NCI-H748 treated with DMSO at 0.1 percent for 48 hours (cell line): ENCODE measurements around the gene KDM4B.

Experiments used
- DNase-seq: peaks from one replicate; lab custom pipeline; 2025; lab: John Stamatoyannopoulos, UW

Gene KDM4B

DNA sequence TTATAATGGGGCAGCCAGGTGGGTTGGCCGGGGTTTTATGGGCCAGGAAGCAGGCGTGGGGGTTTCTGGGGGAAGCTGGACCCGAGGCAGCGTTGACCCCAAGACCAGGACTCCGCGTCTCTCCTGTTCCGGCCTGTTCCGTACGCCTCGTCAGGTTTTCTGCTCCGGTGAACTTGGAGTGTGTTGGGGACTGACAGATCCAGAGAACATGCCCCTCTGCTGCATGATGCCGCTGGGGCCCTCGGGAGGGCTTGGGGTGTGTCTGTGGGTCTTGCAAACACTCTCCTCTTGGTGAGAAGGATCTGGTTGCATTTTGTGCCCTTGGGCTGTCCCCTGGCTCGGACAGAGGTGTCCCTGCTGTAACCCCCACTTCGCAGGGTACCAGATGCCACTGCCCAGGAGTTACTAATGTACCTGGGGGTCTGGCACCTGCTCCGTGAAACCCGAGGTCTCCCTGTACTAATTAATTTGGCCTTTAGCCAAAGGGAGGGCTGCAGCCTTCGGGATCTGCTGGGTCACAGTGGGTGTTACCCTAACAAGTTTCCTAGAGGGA, 15.6 kb downstream of the KDM4B start:
- no peak for DNase-seq

DNA sequence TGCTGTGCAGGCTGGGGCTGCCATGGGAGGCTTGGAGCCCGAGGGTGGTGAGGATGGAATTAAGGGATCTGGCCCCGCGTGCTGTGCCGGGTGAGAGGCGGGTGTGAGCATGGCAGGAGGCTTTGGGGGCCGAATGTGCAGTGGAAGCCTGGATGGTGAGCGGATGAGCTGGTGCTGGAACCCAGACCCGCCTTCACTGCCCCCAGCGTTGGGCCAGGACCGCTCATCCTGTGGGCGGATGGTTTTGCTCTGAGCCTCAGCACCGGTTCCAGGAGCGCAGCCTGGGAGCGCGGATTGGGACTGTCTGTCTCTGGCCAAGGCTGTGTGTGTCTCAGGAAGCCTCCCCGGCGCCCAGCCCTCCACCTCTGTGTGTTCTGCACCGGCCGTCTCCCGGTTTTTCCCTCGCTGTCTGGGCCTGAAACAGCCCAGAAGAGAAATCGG, 16.7 kb downstream of the KDM4B start:
- DNase-seq, result no peak

- no peak for DNase-seq
Measured at GRCh38 chr19:4986056-4986455, 17.1 kb downstream of the KDM4B start.

- DNase-seq, result no peak
Measured at GRCh38 chr19:4986471-4986891, 17.6 kb downstream of the KDM4B start.

DNA sequence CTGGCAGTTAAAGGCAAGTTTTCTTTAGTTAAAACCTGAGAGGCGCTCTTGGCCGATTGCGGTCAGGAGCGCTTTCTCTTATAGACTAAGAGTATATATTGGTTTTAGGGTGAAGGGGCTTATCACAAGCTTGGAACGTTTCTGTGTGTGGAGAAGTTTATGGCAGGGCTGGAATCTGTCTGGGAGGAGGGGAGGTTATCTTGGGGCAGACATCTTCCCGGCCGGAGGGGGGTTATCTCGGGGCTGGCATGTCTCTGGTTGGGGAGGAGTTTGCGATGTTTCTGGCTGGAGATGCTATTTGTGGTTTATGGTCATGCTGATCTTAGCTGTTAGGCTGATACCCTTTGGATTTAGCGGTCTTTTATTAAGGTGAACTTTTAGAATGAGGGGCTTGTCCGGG, 18.3 kb downstream of the KDM4B start:
- DNase-seq, result no peak

DNA sequence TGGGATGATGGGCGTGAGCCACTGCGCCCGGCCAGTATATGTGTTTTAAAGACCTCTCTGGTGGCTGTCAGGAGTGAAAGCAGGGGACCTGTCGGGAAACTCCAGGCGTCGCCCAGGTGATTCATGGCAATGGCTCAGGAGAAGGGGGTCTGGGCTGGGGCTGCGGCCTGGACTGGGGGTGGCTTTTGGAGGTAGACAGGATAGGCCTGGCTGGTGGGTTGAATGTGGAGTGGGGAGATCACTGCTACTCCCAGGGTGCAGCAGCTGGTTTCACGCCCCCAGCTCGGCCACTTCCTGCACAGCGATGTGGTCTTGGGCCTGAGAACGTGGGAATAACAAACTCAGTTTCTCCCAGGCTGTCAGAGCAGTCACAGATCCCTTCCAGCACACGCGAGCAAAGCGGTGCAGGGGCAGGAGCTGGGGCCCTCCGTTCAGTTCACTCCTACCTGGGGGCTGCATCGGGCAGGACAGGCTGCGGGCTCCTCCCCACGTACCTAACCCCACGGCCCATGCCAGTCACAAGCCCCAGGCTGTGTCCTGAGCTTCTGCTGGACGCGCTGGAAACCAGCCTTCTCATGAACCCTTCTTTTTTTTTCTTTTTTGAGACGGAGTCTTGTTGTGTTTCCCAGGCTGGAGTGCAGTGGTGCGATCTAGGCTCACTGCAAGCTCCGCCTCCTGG, 18.9 kb downstream of the KDM4B start:
- no peak for DNase-seq

GRCh38 chr19:4988770-4989251, 19.9 kb downstream of the KDM4B start:
- DNase-seq, result no peak

- DNase-seq, result no peak
Measured at GRCh38 chr19:4990306-4990705, 21.4 kb downstream of the KDM4B start.

GRCh38 chr19:4991538-4991937, 22.6 kb downstream of the KDM4B start:
- no peak for DNase-seq

DNA sequence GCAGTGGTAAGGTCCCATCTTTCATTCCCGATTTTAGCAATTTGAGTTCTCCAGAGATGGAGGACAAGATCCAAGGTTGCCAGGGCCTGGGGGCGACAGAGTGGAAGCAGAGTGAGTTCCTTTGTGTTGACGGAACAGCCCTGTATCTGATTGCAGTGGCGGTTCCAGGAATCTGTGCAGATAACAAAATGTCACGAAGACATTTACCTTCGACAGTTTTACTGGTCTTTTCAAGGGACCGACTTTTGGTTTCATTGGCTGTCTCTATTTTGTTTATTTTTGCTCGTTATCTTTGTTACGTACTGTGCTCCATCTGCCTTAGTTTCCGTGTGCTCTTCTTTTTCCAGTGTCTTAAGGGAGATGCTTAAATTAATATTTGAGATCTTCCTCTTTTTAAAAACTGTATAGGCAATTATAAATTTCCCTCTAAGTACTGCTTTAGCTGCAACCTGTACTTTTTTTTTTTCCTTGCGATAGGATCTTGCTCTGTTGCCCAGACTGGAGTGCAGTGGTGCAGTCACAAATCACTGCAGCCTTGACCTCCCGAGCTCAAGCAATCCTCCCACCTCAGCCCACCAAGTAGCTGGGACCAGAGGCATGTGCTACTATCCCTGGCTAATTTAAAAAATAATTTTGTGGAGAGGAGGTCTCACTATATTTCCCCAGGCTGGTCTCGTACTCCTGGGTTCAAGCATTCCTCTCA, 23.2 kb downstream of the KDM4B start:
- no peak for DNase-seq

DNA sequence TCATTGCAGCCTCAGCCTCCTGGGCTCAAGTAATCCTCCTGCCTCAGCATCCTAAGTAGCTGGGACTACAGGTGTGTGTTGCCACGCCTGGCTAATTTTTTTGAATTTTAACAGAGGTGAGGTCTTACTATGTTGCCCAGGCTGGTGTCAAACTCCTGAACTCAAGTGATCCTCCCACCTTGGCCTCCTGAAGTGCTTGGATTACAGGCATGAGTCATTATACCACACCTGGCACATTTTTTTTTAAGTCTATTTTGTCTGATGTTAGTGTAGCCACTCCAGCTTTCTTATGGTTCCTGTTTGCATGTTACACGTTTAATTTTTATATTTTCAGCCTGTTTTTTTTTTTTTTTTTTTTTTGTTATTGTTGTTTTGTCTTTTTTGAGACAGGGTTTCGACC, 24.8 kb downstream of the KDM4B start:
- no peak for DNase-seq

GRCh38 chr19:4996701-4997100, 27.8 kb downstream of the KDM4B start:
- no peak for DNase-seq

DNA sequence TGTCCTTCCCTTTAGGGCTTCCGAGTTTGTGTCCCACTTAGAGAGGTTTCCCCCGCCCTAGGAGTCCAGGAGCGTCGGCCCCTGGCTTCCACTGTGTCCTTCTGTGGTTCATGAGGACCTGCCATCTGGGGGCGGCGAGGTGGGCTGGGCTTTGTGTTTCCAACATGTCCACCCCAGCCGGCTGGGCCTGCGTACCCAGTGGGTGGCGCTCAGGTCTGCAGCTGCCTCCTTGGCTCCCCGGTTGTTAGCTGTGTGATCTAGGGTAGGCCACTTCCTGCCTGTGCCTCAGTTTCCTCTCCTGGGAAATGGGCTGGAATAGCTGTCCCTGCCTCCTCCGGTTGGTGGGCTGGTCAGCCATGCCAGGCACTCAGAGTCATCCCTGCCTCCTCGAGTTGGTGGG, 28.4 kb downstream of the KDM4B start:
- no peak for DNase-seq

DNA sequence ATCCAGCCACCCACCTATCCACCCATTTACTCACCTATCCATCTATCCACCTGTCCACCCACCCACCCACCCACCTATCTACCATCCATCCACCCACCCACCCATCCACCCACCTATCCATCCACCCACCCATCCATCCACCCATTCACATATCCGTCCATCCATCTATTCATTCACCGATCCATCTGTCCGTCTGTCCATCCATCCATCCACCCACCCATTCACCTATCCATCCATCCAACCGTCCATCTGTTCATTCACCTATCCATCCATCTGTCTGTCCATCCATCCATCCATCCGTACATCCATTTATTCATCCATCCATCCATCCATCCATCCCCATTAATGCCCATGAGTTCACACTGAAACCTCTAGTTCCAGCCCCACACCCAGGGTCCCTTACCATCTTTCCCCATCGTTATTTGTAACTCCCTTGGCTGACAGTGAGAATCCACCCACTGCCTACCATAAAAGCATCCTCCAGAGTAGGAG, 31.3 kb downstream of the KDM4B start:
- DNase-seq, result no peak

DNA sequence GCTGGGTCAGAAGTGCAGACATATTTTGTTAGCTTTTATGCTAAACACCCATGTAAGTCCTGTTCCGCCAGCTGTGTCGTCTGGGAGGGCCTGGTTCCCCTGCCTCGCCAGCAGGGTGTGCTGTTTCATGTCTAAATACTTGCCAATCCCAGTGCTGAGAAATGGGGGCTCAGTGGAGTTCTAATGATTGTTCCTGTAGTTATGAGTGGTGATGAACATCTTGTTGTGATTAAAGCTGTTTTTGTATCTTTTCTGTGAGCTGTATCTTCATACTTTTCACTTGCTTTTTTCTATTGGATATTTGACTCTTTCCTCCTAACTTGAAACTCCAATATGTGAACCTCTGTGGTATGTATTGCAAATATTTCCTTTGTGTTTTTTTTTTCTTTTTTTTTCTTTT, 32.7 kb downstream of the KDM4B start:
- no peak for DNase-seq

GRCh38 chr19:5002143-5002542, 33.2 kb downstream of the KDM4B start:
- no peak for DNase-seq

- DNase-seq, result no peak
Measured at GRCh38 chr19:5003781-5004180, 34.9 kb downstream of the KDM4B start.

- DNase-seq, result no peak
Measured at GRCh38 chr19:5005096-5005495, 36.2 kb downstream of the KDM4B start.

DNA sequence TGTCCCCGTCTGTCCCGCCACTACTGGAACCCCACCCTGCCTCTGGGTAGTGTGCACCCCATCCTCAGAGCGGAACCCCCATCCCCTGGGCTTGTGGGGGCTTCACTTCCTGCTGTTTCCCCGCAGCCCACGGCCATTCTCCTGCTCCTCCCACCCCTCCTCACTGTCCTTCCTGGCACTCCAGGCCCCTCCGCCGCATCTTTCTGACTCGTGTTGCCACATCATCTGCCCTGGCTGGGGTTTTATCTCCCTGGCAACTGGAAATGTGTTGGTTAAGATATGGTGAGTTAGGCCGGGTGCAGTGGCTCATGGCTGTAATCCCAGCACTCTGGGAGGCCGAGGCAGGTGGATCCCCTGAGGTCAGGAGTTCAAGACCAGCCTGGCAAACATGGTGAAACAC, 37.3 kb downstream of the KDM4B start:
- no peak for DNase-seq

- DNase-seq, result no peak
Measured at GRCh38 chr19:5006821-5007220, 37.9 kb downstream of the KDM4B start.

DNA sequence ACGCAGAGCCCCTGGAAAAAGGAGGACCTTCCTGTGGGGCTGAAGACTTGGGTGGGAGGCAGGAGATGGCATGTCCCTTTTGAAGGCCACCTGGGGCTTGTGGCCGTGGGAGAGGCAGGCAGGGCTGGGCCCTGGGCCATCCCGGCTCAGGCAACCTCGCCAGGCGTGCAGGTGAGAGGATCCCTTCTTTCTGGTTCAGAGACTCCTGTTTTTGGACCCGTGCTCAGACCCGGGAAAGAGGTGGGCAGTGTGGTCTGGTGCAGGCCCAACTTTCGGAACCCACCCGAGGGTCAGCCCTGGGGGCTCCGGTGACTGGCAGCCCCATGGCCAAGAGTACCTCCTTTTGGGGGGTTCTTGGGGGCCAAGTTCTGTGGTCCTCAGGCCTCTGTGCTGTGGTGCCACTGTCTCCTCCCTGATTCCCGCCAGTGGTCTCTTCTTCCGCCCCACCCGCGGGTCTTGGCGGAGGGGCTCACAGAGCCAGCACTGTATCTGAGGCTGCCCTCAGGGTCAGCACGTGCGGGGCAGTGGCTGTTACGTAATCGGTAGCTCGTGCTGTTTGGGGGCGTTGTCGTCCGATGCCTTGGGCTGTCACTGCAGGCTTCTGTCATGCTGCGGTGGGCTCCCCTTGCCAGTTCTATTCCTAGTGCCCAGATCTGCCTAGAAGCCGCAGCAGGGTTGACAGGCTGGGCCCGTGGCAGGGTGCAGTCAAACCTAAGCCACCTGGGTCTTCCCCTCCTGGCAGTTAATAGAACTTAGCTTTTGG, 42.7 kb downstream of the KDM4B start:
- DNase-seq, result no peak

GRCh38 chr19:5012688-5013457, 44.0 kb downstream of the KDM4B start:
- DNase-seq, result no peak
